Endothelial cell (in vitro differentiated cells): ENCODE measurements around the gene DPPA5. TPM values are rescaled to one million over a fixed set of nuclear protein-coding genes. Genes with fewer than 3 reads are reported as not detected.

Experiments
- DNase-seq: peaks from one replicate; pipeline ENCODE4 v3.0.0; 2021; ENCODE audit warnings: low spot score
- H3K27ac Mint-ChIP-seq: one replicate; pipeline ENCODE4 v1.8.0; 2021; ENCODE audit warnings: mixed read lengths, inconsistent platforms; ENCODE audit not compliant: unreplicated experiment
- H3K27me3 Mint-ChIP-seq: one replicate; pipeline ENCODE4 v1.8.0; 2021; ENCODE audit warnings: mild to moderate bottlenecking, moderate library complexity, mixed read lengths, inconsistent platforms; ENCODE audit not compliant: unreplicated experiment
- H3K36me3 Mint-ChIP-seq: one replicate; pipeline ENCODE4 v1.8.0; 2021; ENCODE audit warnings: mild to moderate bottlenecking, low read depth, mixed read lengths, inconsistent platforms; ENCODE audit not compliant: unreplicated experiment
- H3K4me1 Mint-ChIP-seq: one replicate; pipeline ENCODE4 v1.8.0; 2021; ENCODE audit warnings: mild to moderate bottlenecking, mixed read lengths, inconsistent platforms; ENCODE audit not compliant: unreplicated experiment
- H3K4me3 Mint-ChIP-seq: one replicate; pipeline ENCODE4 v1.8.0; 2021; ENCODE audit warnings: mild to moderate bottlenecking, mixed read lengths, inconsistent platforms; ENCODE audit not compliant: unreplicated experiment
- H3K9me3 Mint-ChIP-seq: one replicate; pipeline ENCODE4 v1.8.0; 2021; ENCODE audit warnings: mixed read lengths, inconsistent platforms; ENCODE audit not compliant: unreplicated experiment
- total RNA-seq: library from RNA; stranded (reverse); fragmentation: NEBNext Ultra II Directional; extraction: Animal tissue kit (Norgen Biotek cat#: 25700); gene quantifications from one replicate; pipeline ENCODE4 v1.2.1, GENCODE V29; 2021; ENCODE audit not compliant: unreplicated experiment
- TF ChIP-seq, protein P1 (sequence below): fragments of 200-600 bp; sonication (generic); IDR thresholded peaks from one replicate; pipeline ENCODE4 v1.5.0; 2021; ENCODE audit warnings: antibody characterized with exemption; ENCODE audit not compliant: unreplicated experiment

Gene DPPA5
- total RNA-seq, 1 donor from 2014 or later: not detected

DNA sequence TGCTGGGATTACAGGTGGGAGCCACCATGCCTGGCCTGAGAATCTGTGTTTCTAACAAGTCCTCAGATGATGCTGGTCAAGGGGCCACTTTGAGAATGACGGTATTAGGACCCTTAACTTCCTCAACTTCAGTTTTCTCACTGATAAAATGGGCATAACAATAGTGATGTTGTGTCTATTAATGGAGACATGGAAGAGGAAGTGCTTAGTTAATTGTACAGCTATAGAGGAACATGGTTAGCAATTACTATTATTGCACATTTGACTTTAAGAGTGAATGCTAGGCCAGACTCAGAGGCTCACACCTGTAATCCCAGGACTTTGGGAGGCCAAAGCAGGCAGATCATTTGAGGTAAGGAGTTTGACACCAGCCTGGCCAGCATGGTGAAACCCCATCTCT, 12.7 kb downstream of the DPPA5 start:
- TF ChIP-seq, protein P1, sequence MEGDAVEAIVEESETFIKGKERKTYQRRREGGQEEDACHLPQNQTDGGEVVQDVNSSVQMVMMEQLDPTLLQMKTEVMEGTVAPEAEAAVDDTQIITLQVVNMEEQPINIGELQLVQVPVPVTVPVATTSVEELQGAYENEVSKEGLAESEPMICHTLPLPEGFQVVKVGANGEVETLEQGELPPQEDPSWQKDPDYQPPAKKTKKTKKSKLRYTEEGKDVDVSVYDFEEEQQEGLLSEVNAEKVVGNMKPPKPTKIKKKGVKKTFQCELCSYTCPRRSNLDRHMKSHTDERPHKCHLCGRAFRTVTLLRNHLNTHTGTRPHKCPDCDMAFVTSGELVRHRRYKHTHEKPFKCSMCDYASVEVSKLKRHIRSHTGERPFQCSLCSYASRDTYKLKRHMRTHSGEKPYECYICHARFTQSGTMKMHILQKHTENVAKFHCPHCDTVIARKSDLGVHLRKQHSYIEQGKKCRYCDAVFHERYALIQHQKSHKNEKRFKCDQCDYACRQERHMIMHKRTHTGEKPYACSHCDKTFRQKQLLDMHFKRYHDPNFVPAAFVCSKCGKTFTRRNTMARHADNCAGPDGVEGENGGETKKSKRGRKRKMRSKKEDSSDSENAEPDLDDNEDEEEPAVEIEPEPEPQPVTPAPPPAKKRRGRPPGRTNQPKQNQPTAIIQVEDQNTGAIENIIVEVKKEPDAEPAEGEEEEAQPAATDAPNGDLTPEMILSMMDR: no peak
- no peak overlapping the region for H3K4me3 Mint-ChIP-seq
- DNase-seq: no peak
- H3K36me3 Mint-ChIP-seq: no peaks in the 10 kb centered on the region
- no peaks in the 10 kb centered on the region for H3K4me1 Mint-ChIP-seq
- H3K27me3 Mint-ChIP-seq: no peaks in the 10 kb centered on the region
- no peaks in the 10 kb centered on the region for H3K9me3 Mint-ChIP-seq
- H3K27ac Mint-ChIP-seq: no peak overlapping the region

DNA sequence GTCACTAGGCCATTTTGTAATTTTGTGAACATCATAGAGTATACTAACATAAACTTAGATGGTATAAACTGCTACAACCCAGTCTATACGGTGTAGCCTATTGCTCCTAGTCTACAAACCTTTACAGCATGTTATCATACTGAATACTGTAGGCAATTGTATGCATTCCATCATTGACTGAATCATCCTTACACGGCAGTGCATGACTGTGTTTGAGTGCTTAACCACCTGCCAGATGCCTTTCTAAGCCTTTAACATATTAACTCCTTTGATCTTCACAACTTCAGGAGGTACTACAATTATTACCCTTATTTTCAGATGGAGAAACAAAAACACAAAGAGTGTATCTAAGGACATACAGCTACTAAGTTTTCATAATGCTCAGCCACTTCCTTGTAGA, 14.0 kb downstream of the DPPA5 start:
- Mint-ChIP-seq H3K9me3 (no peaks in the 10 kb centered on the region), H3K4me1 (no peaks in the 10 kb centered on the region), H3K36me3 (no peaks in the 10 kb centered on the region), H3K27ac (no peak overlapping the region), H3K4me3 (no peak overlapping the region), H3K27me3 (no peaks in the 10 kb centered on the region)
- DNase-seq: no peak
- TF ChIP-seq, protein P1: no peak

DNA sequence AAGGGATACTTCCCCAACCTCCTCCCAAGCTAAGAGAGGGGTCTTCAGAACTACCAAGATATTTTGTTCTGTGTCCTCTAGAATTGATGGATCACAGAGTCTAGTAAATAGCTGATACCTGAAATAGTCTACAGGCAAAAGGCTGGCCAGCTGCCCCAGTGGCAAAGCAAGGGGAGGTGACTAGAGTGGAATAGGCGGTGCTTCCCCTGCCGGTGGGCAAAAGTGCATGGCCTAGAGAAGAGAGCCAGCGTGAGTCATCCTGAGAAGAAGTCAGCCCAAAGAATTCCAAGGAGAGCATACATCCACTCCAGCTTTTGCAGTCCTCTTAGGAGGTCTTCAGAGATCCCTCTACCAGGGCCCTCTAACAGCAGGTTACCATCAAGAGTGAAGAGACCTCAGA, 14.7 kb downstream of the DPPA5 start:
- Mint-ChIP-seq H3K36me3 (no peaks in the 10 kb centered on the region), H3K4me3 (no peak overlapping the region), H3K27me3 (no peaks in the 10 kb centered on the region), H3K27ac (no peak overlapping the region), H3K9me3 (no peaks in the 10 kb centered on the region), H3K4me1 (no peaks in the 10 kb centered on the region)
- DNase-seq: no peak
- TF ChIP-seq, protein P1: no peak

DNA sequence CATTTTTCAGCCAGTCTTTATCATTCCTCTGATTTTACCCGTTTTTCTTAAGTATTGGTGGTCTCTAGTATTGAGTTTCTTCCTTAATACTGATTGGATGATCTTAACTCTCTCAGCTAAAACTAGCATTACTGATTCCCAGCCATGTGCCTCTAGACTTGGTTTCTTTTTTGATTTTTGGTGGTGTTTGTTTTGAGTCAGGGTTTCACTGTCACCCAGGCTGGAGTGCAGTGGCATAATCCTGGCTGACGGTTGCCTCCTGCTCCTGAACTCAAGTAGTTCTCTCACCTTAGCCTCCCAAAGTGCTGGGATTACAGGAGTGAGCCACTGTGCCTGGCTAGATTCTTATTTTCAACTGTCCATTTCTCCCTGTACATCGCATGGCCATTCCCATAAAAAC, 24.9 kb downstream of the DPPA5 start:
- no peak overlapping the region for H3K4me3 Mint-ChIP-seq
- H3K9me3 Mint-ChIP-seq: no peaks in the 10 kb centered on the region
- peaks cover 2% of the 10 kb centered on the region for H3K27me3 Mint-ChIP-seq
- TF ChIP-seq, protein P1: no peak
- H3K36me3 Mint-ChIP-seq: no peaks in the 10 kb centered on the region
- H3K27ac Mint-ChIP-seq: no peak overlapping the region
- no peaks in the 10 kb centered on the region for H3K4me1 Mint-ChIP-seq
- no peak for DNase-seq

DNA sequence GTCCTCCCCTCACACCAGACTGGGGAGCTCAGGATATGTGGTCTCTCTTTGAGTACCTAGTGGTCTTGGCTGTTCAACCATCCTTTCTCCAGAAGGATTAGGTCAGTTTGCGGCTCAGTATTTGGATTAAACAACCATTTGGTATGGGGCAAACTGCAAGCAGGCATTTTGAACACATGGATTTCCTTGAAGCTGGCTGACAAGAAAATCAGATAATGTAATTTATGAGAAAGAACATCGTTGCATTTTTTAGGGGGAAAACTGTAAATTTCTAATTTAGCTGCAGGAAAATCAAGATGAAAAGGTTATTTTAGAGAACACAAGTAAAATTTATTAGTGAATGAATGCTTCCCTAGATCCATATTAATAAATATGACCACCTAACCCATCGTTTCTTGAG, 25.3 kb downstream of the DPPA5 start:
- Mint-ChIP-seq H3K36me3 (no peaks in the 10 kb centered on the region), H3K4me1 (no peaks in the 10 kb centered on the region), H3K9me3 (no peaks in the 10 kb centered on the region), H3K4me3 (no peak overlapping the region), H3K27ac (no peak overlapping the region), H3K27me3 (peaks cover 2% of the 10 kb centered on the region)
- DNase-seq: no peak
- TF ChIP-seq, protein P1: no peak
